Upper lobe of left lung (tissue), 4 donors: Measurements from ENCODE around the gene TULP3.

Experiments used
- POLR2AphosphoS5 ChIP-seq, 2 donors: sonication (generic); formaldehyde crosslinking; IDR thresholded peaks; one replicate each; pipeline ENCODE4 v1.5.1; 2017; ENCODE audit warnings: antibody characterized with exemption in 2 of 2
- TF ChIP-seq, protein P1 (sequence below), 6 experiments: fragments of 450-650 bp in 4 of 6; fragments of 200-600 bp in 2 of 6; sonication (generic) in 2 of 6; IDR thresholded peaks; one replicate each; pipeline ENCODE4 v1.5.1; 2016 to 2019; ENCODE audit warnings: antibody characterized with exemption in 6 of 6

DNA sequence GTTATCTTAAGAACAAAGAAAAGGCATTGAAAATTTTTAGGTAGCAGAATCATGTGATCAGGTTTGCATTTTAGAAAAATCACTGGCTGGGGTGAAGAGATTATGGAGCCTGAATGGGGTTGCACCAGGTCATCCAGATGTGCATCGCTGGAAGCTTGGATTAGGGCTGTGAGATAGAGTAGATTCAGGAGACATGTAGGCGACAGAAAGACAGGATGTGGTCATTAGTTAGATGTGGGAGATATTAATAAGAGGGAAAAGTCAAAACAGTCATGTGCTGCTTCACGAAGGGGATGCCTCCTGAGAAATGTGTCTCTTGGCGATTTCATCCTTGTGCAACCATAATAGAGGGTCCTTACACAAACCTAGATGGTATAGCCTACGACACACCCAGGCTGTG, 93.6 kb downstream of the TULP3 start:
- TF ChIP-seq POLR2AphosphoS5 (IDR thresholded peaks at IDR 0.05), result no peak
- TF ChIP-seq, protein P1, sequence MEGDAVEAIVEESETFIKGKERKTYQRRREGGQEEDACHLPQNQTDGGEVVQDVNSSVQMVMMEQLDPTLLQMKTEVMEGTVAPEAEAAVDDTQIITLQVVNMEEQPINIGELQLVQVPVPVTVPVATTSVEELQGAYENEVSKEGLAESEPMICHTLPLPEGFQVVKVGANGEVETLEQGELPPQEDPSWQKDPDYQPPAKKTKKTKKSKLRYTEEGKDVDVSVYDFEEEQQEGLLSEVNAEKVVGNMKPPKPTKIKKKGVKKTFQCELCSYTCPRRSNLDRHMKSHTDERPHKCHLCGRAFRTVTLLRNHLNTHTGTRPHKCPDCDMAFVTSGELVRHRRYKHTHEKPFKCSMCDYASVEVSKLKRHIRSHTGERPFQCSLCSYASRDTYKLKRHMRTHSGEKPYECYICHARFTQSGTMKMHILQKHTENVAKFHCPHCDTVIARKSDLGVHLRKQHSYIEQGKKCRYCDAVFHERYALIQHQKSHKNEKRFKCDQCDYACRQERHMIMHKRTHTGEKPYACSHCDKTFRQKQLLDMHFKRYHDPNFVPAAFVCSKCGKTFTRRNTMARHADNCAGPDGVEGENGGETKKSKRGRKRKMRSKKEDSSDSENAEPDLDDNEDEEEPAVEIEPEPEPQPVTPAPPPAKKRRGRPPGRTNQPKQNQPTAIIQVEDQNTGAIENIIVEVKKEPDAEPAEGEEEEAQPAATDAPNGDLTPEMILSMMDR (IDR thresholded peaks at IDR 0.05), result no peak
